Tibial artery (tissue), 4 donors: ENCODE measurements around the gene NEIL1.
"Not testable (repeated sequence)": the region's sequence is repeated elsewhere in the genome, so short reads cannot be mapped to it uniquely, and the experiment has no call there.

Experiments used
- DNase-seq, 2 donors: peaks; one replicate each; pipeline ENCODE4 v3.0.0-alpha.2; 2019
- H3K27ac ChIP-seq, 2 donors: fragments of 200-600 bp; sonication (generic) in 1 of 2; 1 replicate in 1 of 2; 2 replicates in 1 of 2; pipeline ENCODE4 v1.5.1; 2018 to 2019; ENCODE audit warnings: mild to moderate bottlenecking in 1 of 2
- H3K27me3 ChIP-seq, 2 donors: fragments of 200-600 bp; sonication (generic) in 1 of 2; one replicate each; pipeline versions ENCODE4 v1.5.1 to v1.6.0; 2016 to 2019
- H3K36me3 ChIP-seq, 3 donors: fragments of 200-600 bp; sonication (generic) in 2 of 3; one replicate each; pipeline ENCODE4 v1.5.1; 2016 to 2019; ENCODE audit warnings: mild to moderate bottlenecking in 2 of 3
- H3K4me1 ChIP-seq, 4 donors: fragments of 200-600 bp; sonication (generic) in 2 of 4; 1 replicate in 3 of 4; 2 replicates in 1 of 4; pipeline ENCODE4 v1.5.1; 2016 to 2019
- H3K4me3 ChIP-seq, 2 donors: fragments of 200-600 bp; sonication (generic) in 1 of 2; 1 replicate in 1 of 2; 2 replicates in 1 of 2; pipeline ENCODE4 v1.5.1; 2018 to 2019; ENCODE audit warnings: mild to moderate bottlenecking in 2 of 2
- H3K9me3 ChIP-seq, 3 donors: fragments of 200-600 bp; sonication (generic) in 1 of 3; one replicate each; pipeline ENCODE4 v1.5.1; 2016 to 2019
- intact Hi-C: fragments of 100-400 bp; cut with DNase I; formaldehyde crosslinking; loops from one replicate; pipeline ENCODE4 v1.15.0; 2023; ENCODE audit warnings: low total_unique reads
- TF ChIP-seq, protein P1 (sequence below), 2 experiments: fragments of 200-600 bp in 1 of 2; fragments of 450-650 bp in 1 of 2; IDR thresholded peaks; one replicate each; pipeline ENCODE4 v1.5.1; 2017 to 2019; ENCODE audit warnings: antibody characterized with exemption in 2 of 2, mild to moderate bottlenecking in 1 of 2, moderate library complexity in 1 of 2

The NEIL1 gene

DNA sequence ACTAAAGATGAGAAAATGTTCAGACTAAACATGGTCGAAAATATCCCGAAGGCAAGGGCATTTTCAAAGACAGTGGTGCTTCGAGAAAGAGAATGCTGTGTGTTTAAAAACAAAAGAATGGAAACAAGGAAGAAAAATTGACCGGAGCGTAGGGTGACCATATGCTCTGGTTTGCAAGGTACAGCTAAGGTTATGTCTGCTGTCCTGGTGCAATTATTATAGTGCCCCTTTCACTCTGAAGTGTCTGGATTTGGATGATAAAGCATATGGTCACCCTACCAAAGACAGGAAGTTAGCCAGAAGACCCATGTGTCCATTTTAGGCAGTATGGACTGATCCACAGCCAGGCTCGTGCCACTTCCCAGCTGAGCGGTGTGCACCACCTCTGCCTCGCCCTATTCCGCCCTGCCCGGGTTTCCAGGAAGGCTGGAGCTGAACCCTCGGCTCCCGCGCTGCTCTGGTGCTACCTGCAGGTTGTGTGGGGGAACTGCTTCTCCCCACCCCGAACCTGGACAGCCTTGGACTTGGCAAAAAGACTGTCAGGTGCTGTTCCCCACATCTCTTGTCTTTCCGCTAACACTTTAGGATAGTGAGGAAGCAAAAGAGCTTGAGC, 39.0 kb upstream of the NEIL1 start:
- H3K27ac ChIP-seq: no peak overlapping the region
- TF ChIP-seq, protein P1, sequence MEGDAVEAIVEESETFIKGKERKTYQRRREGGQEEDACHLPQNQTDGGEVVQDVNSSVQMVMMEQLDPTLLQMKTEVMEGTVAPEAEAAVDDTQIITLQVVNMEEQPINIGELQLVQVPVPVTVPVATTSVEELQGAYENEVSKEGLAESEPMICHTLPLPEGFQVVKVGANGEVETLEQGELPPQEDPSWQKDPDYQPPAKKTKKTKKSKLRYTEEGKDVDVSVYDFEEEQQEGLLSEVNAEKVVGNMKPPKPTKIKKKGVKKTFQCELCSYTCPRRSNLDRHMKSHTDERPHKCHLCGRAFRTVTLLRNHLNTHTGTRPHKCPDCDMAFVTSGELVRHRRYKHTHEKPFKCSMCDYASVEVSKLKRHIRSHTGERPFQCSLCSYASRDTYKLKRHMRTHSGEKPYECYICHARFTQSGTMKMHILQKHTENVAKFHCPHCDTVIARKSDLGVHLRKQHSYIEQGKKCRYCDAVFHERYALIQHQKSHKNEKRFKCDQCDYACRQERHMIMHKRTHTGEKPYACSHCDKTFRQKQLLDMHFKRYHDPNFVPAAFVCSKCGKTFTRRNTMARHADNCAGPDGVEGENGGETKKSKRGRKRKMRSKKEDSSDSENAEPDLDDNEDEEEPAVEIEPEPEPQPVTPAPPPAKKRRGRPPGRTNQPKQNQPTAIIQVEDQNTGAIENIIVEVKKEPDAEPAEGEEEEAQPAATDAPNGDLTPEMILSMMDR (IDR thresholded peaks at IDR 0.05): peak in 1 of 2 experiments; percentile 9
- no peaks in the 10 kb centered on the region for H3K36me3 ChIP-seq
- no peak overlapping the region for H3K4me3 ChIP-seq
- H3K27me3 ChIP-seq: peaks cover 0 to 21% of the 10 kb centered on the region in 2 donors
- intact Hi-C loops: no loop called here
- H3K4me1 ChIP-seq: no peaks in the 10 kb centered on the region
- no peak for DNase-seq
- no peaks in the 10 kb centered on the region for H3K9me3 ChIP-seq

DNA sequence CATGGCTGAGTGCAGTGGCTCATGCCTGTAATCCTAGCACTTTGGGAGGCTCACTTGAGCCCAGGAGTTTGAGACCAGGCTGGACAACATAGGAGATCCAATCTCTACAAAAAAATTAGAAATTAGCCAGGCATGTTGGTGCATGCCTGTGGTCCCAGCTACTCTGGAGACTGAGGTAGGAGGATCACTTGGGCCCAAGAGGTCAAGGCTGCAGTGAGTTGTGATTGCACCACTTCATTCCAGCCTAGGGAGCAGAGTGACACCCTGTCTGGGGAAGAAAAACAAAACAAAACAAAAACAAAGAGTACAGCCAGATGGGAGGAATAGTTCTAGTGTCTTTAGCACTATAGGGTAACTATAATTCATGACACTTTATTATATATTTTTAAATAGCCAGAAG, 37.1 kb upstream of the NEIL1 start:
- H3K4me1 ChIP-seq: no peaks in the 10 kb centered on the region
- H3K4me3 ChIP-seq: no peak overlapping the region
- intact Hi-C loops: no loop called here
- peaks cover 0 to 13% of the 10 kb centered on the region in 2 donors for H3K27me3 ChIP-seq
- no peak overlapping the region for H3K27ac ChIP-seq
- DNase-seq: no peak
- TF ChIP-seq, protein P1 (IDR thresholded peaks at IDR 0.05): no peak
- H3K36me3 ChIP-seq: no peaks in the 10 kb centered on the region
- H3K9me3 ChIP-seq: no peaks in the 10 kb centered on the region

DNA sequence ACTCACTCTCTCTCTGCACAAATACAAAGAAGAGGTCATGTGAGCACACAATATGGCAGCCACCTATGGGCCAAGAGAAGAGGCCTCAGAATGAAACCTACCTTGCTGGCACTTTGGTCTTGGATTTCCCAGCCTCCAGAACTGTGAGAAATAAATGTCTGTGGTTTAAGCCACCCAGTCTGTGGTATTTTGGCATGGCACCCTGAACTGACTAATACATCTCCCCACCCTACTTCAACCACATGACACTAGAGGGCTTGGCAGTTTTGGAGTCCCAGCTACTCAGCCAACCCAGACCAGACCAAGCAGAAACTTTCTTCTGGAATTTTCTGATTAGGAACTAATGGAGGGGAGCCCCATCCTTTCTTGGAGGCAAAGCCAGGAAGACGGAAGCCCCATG, 34.3 kb upstream of the NEIL1 start:
- H3K27ac ChIP-seq, H3K9me3 ChIP-seq, DNase-seq, H3K4me1 ChIP-seq, intact Hi-C loops, H3K36me3 ChIP-seq, H3K27me3 ChIP-seq, H3K4me3 ChIP-seq: not testable (repeated sequence)

DNA sequence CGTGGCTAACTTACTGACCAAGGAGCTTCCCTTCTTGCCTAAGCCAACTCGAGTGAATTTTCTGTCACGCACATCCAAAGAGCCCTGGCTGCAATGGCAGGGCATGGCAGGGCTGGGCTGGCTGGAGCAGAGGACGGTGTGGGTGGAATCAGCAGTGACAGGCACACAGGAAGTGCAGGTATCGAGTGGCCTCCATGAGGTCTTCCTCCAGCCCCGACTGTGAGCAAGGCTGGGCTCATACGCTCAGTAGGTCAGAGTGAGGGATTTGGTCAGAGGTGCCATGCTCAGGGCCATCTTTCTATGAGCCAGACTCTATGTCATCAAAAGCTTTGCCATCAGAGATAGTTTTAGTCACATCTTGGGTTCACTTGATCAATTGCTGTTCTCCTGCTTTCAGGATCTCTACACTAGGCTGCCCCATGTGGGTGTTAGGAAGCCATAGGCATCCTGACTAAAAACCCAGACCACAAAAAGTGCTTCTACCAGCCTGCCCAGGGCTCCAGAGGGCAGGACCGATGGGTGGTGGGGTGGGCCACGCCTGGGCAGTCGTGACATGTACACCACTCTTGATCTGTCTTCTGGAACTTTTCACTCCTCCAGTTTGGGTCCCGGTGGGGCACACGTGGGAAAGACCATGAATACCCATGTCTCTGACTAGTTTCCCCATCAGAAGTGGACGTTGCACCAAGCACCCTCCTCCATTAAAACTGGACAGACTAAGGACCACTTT, 33.6 kb upstream of the NEIL1 start:
- peaks cover 0 to under 1% of the 10 kb centered on the region in 2 donors for H3K27me3 ChIP-seq
- intact Hi-C loops: no loop called here
- H3K36me3 ChIP-seq: no peaks in the 10 kb centered on the region
- no peak for DNase-seq
- no peak overlapping the region for H3K27ac ChIP-seq
- TF ChIP-seq, protein P1 (IDR thresholded peaks at IDR 0.05): no peak
- H3K9me3 ChIP-seq: no peaks in the 10 kb centered on the region
- no peak overlapping the region for H3K4me3 ChIP-seq
- no peaks in the 10 kb centered on the region for H3K4me1 ChIP-seq

DNA sequence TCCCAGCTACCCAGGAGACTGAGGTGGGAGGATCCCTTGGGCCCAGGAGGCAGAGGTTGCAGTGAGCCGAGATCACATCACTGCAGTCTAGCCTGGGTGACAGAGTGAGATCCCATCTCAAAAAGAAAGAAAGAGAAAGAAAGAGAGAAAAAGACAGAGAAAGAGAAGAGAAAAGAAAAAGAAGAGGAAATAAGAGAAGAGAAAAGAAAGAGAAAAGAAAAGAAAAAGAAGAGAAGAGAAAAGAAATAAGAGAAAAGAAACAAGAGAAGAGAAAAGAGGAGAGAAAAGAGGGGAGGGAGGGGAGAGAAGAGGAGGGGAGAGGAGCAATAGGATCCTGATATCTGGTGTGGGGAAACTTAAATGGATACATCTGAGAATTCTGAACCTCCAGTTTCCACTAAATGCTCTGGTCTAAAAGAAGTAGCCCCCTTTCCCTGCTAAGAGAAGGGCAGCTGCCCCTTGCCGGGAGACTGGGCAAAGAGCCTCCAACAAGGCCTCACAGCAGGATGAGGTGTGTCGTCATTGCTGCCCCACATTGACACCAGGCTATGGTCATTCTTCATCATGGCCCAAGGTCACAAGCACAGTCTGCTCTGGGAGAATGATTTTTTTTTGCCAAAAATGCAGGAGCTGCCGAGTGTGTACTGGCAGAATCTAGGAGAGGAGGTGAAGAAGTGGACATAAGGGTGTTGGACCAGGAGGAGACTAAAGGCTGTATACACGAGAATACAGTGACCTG, 32.1 kb upstream of the NEIL1 start:
- TF ChIP-seq, protein P1 (IDR thresholded peaks at IDR 0.05): no peak
- Histone ChIP-seq H3K4me1 (no peaks in the 10 kb centered on the region), H3K27ac (no peak overlapping the region), H3K4me3 (no peak overlapping the region), H3K9me3 (no peaks in the 10 kb centered on the region), H3K36me3 (no peaks in the 10 kb centered on the region), H3K27me3 (no peaks in the 10 kb centered on the region)
- no peak for DNase-seq
- intact Hi-C loops: no loop called here

DNA sequence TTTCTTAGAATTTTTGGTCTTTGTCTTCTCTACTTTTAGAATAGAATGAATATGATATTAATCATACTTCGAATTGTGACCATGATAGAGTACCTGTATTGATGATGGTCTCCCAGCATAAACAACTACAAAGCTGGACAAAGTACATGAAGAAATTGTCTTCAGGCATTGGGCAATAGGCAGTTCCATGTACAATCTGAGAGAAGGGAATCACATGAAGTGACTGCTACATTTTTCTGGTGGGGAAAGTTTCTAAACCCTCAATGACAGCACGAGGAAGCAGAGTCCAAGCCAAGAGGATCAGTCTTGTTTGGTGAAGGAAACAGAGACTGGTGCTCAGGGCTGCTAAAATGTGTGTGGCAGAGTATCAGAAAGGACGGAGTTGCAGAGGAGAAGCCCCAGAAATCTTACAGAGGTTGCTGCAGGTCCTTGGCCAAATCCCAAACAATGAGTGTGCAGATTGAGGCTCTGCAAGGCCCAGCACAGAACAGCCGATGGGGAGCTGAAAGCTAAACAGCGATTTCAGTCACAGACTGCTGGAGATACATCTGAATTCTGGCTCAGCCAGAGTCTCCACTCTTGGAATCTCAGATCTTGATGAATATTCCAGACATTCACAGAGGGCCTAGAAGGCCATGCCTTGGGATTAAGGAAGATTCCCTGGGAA, 27.5 kb upstream of the NEIL1 start:
- H3K9me3 ChIP-seq, H3K36me3 ChIP-seq, intact Hi-C loops, DNase-seq, H3K27me3 ChIP-seq, H3K27ac ChIP-seq, H3K4me3 ChIP-seq, H3K4me1 ChIP-seq: not testable (repeated sequence)
